ENCODE data around the gene DYRK3.

DNA sequence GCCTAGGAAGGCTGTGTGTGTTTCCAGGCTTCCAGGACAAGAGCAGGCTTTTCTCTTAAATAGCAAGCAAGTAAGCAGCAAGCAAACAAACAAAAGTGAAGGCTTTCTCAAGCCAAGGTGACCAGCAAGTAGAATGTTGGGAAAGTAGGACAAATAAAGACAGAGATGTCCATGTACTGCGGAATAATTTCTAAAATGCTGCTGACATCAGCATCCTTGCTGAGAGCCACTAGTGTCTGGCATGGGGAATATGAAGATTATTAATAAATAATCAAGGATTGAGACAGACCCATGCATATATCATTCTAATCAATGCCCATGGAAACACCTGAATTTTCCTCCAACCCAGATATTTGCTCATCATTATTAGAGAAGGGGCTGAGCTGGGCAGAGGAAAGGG lies 6.4 kb upstream of the DYRK3 start:
- TF ChIP-seq EZH2 (IDR thresholded peaks at IDR 0.05; ENCODE audit: low read depth, low read length, severe bottlenecking), result no peak
- TF ChIP-seq, protein P1, sequence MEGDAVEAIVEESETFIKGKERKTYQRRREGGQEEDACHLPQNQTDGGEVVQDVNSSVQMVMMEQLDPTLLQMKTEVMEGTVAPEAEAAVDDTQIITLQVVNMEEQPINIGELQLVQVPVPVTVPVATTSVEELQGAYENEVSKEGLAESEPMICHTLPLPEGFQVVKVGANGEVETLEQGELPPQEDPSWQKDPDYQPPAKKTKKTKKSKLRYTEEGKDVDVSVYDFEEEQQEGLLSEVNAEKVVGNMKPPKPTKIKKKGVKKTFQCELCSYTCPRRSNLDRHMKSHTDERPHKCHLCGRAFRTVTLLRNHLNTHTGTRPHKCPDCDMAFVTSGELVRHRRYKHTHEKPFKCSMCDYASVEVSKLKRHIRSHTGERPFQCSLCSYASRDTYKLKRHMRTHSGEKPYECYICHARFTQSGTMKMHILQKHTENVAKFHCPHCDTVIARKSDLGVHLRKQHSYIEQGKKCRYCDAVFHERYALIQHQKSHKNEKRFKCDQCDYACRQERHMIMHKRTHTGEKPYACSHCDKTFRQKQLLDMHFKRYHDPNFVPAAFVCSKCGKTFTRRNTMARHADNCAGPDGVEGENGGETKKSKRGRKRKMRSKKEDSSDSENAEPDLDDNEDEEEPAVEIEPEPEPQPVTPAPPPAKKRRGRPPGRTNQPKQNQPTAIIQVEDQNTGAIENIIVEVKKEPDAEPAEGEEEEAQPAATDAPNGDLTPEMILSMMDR (IDR thresholded peaks at IDR 0.05; ENCODE audit: control extremely low read depth in 1 of 3, insufficient read depth in 1 of 3, low read depth in 1 of 3, low read length in 3 of 3), result no peak
- TF ChIP-seq, protein P2, sequence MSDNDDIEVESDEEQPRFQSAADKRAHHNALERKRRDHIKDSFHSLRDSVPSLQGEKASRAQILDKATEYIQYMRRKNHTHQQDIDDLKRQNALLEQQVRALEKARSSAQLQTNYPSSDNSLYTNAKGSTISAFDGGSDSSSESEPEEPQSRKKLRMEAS (IDR thresholded peaks at IDR 0.05), result no peak
- TF ChIP-seq KDM1A (IDR thresholded peaks at IDR 0.05; ENCODE audit: borderline replicate concordance, low read length), result no peak
- TF ChIP-seq POLR2A (IDR thresholded peaks at IDR 0.05; ENCODE audit: control extremely low read depth in 1 of 2, low read depth in 2 of 2, low read length in 2 of 2), result no peak
- no peak for TF ChIP-seq PHF8 (conservative IDR thresholded peaks at IDR 0.05; ENCODE audit: low read depth, low read length)

All from H1 (cell line).